ENCODE data around the gene SRSF7. TPM values are rescaled to one million over a fixed set of nuclear protein-coding genes. Genes with fewer than 3 reads are reported as not detected.

The SRSF7 gene
- polyA plus RNA-seq, 2 donors, result 102 to 136 TPM

DNA sequence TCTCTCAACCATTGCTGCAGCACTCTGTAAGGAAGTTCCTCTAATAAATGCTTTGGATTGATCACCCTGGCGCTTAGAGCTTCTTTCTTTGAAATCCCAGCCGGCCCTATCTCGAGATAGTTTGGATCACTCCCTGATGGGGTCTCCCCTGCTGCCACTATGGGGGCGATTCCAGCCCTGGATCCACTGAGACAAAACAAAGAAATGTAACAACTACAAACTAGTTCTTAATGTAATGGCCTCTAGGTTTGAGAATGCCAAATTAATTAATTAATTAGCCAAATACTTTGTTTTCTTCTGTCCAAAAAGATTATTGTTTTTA, 15.2 kb downstream of the SRSF7 start:
- Histone ChIP-seq H3K27me3 (ENCODE audit: control insufficient read depth in 1 of 2, insufficient read depth in 2 of 2, low read length in 2 of 2) (no peaks in the 10 kb centered on the region), H3K9me3 (ENCODE audit: control insufficient read depth in 2 of 2, insufficient read depth in 1 of 2, low read depth in 1 of 2, low read length in 1 of 2) (no peaks in the 10 kb centered on the region), H3K4me3 (ENCODE audit: low read depth in 1 of 2, low read length in 2 of 2) (no peak overlapping the region), H3K4me1 (ENCODE audit: control insufficient read depth in 2 of 2, insufficient read depth in 2 of 2, low read length in 1 of 2) (no peaks in the 10 kb centered on the region), H3K27ac (ENCODE audit: low read depth in 2 of 2, low read length in 1 of 2) (no peak overlapping the region), H3K36me3 (ENCODE audit: control insufficient read depth in 2 of 2, insufficient read depth in 2 of 2, low read length in 1 of 2) (peaks cover 0 to 9% of the 10 kb centered on the region in 2 donors)
- WGBS, 2 donors, result 66 to 82% methylated on average over 4 of the region's 4 CpGs

DNA sequence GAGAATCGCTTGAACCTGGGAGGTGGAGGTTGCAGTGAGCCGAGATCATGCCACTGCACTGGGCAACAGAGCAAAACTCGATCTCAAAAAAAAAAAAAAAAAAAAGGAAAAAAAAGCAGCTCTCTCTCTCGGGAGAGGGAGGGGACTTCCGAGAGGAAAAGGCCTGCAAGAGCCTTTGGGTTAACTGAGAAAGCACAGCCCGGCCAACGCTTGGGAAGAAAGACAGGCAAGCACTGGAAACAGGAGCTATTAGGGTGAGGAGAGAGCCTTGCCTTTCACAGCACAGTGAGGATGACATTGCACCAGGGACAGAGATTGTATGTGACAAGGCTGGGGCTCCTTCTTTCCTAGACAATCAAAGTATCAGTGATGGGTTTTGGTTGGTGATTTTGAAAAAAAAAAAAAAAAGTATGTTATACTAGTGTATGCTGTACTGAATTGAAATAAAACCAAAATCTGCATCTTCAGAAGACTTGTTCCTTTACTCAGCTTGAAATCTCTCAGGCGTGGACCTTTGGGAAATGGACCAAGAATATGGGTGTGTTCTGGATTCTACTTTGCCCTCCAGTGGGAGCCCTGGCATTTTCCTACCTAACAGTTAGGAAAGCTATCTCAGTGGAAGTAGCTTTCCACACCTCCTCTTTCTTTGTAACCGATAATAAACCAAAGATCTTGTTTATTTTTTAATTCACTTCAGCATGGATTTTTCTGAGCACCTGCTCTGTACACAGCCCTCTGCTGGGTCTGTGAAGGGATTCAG, 16.7 kb downstream of the SRSF7 start:
- Histone ChIP-seq H3K27me3 (ENCODE audit: control insufficient read depth in 1 of 2, insufficient read depth in 2 of 2, low read length in 2 of 2) (no peaks in the 10 kb centered on the region), H3K9me3 (ENCODE audit: control insufficient read depth in 2 of 2, insufficient read depth in 1 of 2, low read depth in 1 of 2, low read length in 1 of 2) (no peaks in the 10 kb centered on the region), H3K36me3 (ENCODE audit: control insufficient read depth in 2 of 2, insufficient read depth in 2 of 2, low read length in 1 of 2) (peaks cover 0 to 12% of the 10 kb centered on the region in 2 donors), H3K4me3 (ENCODE audit: low read depth in 1 of 2, low read length in 2 of 2) (no peak overlapping the region), H3K4me1 (ENCODE audit: control insufficient read depth in 2 of 2, insufficient read depth in 2 of 2, low read length in 1 of 2) (no peaks in the 10 kb centered on the region), H3K27ac (ENCODE audit: low read depth in 2 of 2, low read length in 1 of 2) (no peak overlapping the region)
- 65 to 66% methylated on average over 9 of the region's 9 CpGs for WGBS, 2 donors

GRCh38 chr2:38733300-38733971, 17.7 kb downstream of the SRSF7 start:
- Histone ChIP-seq H3K4me1 (ENCODE audit: control insufficient read depth in 2 of 2, insufficient read depth in 2 of 2, low read length in 1 of 2) (no peaks in the 10 kb centered on the region), H3K36me3 (ENCODE audit: control insufficient read depth in 2 of 2, insufficient read depth in 2 of 2, low read length in 1 of 2) (peaks cover 0 to 12% of the 10 kb centered on the region in 2 donors), H3K9me3 (ENCODE audit: control insufficient read depth in 2 of 2, insufficient read depth in 1 of 2, low read depth in 1 of 2, low read length in 1 of 2) (no peaks in the 10 kb centered on the region), H3K27me3 (ENCODE audit: control insufficient read depth in 1 of 2, insufficient read depth in 2 of 2, low read length in 2 of 2) (no peaks in the 10 kb centered on the region), H3K27ac (ENCODE audit: low read depth in 2 of 2, low read length in 1 of 2) (no peak overlapping the region), H3K4me3 (ENCODE audit: low read depth in 1 of 2, low read length in 2 of 2) (no peak overlapping the region)
- WGBS, 2 donors, result 69 to 81% methylated on average over 6 of the region's 6 CpGs

DNA sequence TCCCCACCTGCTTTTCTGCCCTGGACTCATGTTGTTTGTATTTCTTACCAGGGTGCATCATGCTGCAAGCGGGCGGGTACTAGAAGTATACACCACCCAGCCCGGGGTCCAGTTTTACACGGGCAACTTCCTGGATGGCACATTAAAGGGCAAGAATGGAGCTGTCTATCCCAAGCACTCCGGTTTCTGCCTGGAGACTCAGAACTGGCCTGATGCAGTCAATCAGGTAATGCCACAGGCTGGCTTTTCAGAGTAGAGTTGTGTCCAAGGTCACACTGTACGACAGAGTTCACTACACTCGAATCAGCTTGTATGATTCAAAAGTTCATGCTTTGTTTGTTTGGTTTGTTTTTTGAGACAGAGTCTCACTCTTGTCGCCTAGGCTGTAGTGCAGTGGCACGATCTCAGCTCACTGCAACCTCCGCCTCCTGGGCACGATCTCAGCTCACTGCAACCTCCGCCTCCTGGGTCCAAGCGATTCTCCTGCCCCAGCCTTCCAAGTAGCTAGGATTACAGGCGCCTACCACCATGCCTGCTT, 19.4 kb downstream of the SRSF7 start:
- Histone ChIP-seq H3K36me3 (ENCODE audit: control insufficient read depth in 2 of 2, insufficient read depth in 2 of 2, low read length in 1 of 2) (peaks cover 0 to 7% of the 10 kb centered on the region in 2 donors), H3K27me3 (ENCODE audit: control insufficient read depth in 1 of 2, insufficient read depth in 2 of 2, low read length in 2 of 2) (no peaks in the 10 kb centered on the region), H3K9me3 (ENCODE audit: control insufficient read depth in 2 of 2, insufficient read depth in 1 of 2, low read depth in 1 of 2, low read length in 1 of 2) (no peaks in the 10 kb centered on the region), H3K4me1 (ENCODE audit: control insufficient read depth in 2 of 2, insufficient read depth in 2 of 2, low read length in 1 of 2) (no peaks in the 10 kb centered on the region), H3K4me3 (ENCODE audit: low read depth in 1 of 2, low read length in 2 of 2) (no peak overlapping the region), H3K27ac (ENCODE audit: low read depth in 2 of 2, low read length in 1 of 2) (no peak overlapping the region)
- WGBS, 2 donors, result 83 to 89% methylated on average over 14 of the region's 14 CpGs

DNA sequence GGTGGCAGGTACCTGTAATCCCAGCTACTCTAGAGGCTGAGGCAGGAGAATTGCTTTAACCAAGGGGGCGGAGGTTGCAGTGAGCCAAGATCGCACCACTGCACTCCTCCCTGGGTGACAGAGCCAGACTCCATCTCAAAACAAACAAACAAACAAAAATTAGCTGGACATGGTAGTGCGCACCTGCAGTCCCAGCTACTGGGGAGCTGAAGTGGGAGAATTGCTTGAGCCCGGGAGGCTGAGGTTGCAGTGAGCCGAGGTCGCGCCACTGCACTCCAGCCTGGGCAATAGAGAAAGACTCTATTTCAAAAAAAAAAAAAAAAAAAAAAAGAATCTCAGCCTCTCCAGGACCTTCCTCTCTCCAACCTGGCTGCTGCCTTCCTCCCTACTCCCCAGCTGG, 20.1 kb downstream of the SRSF7 start:
- WGBS, 2 donors, result 94 to 95% methylated on average over 7 of the region's 7 CpGs

GRCh38 chr2:38728694-38729093, 22.5 kb downstream of the SRSF7 start:
- Histone ChIP-seq H3K27me3 (ENCODE audit: control insufficient read depth in 1 of 2, insufficient read depth in 2 of 2, low read length in 2 of 2) (no peaks in the 10 kb centered on the region), H3K36me3 (ENCODE audit: control insufficient read depth in 2 of 2, insufficient read depth in 2 of 2, low read length in 1 of 2) (peaks cover 0 to 7% of the 10 kb centered on the region in 2 donors), H3K4me3 (ENCODE audit: low read depth in 1 of 2, low read length in 2 of 2) (no peak overlapping the region), H3K27ac (ENCODE audit: low read depth in 2 of 2, low read length in 1 of 2) (no peak overlapping the region), H3K4me1 (ENCODE audit: control insufficient read depth in 2 of 2, insufficient read depth in 2 of 2, low read length in 1 of 2) (no peaks in the 10 kb centered on the region), H3K9me3 (ENCODE audit: control insufficient read depth in 2 of 2, insufficient read depth in 1 of 2, low read depth in 1 of 2, low read length in 1 of 2) (no peaks in the 10 kb centered on the region)
- WGBS, 2 donors, result 0 to 47% methylated on average over 2 of the region's 2 CpGs

More for the DNA sequence above, 20.1 kb downstream of the SRSF7 start:
- Histone ChIP-seq H3K36me3 (ENCODE audit: control insufficient read depth in 2 of 2, insufficient read depth in 2 of 2, low read length in 1 of 2) (peaks cover 0 to 7% of the 10 kb centered on the region in 2 donors), H3K27me3 (ENCODE audit: control insufficient read depth in 1 of 2, insufficient read depth in 2 of 2, low read length in 2 of 2) (no peaks in the 10 kb centered on the region), H3K4me3 (ENCODE audit: low read depth in 1 of 2, low read length in 2 of 2) (no peak overlapping the region), H3K27ac (ENCODE audit: low read depth in 2 of 2, low read length in 1 of 2) (no peak overlapping the region), H3K9me3 (ENCODE audit: control insufficient read depth in 2 of 2, insufficient read depth in 1 of 2, low read depth in 1 of 2, low read length in 1 of 2) (no peaks in the 10 kb centered on the region), H3K4me1 (ENCODE audit: control insufficient read depth in 2 of 2, insufficient read depth in 2 of 2, low read length in 1 of 2) (no peaks in the 10 kb centered on the region)

GRCh38 chr2:38727661-38728060, 23.5 kb downstream of the SRSF7 start:
- H3K27ac ChIP-seq (ENCODE audit: low read depth in 2 of 2, low read length in 1 of 2), result no peak overlapping the region
- peaks cover 0 to 7% of the 10 kb centered on the region in 2 donors for H3K36me3 ChIP-seq (ENCODE audit: control insufficient read depth in 2 of 2, insufficient read depth in 2 of 2, low read length in 1 of 2)
- H3K4me3 ChIP-seq (ENCODE audit: low read depth in 1 of 2, low read length in 2 of 2), result no peak overlapping the region
- 87 to 92% methylated on average over 1 of the region's 1 CpG for WGBS, 2 donors
- no peaks in the 10 kb centered on the region for H3K27me3 ChIP-seq (ENCODE audit: control insufficient read depth in 1 of 2, insufficient read depth in 2 of 2, low read length in 2 of 2)
- H3K4me1 ChIP-seq (ENCODE audit: control insufficient read depth in 2 of 2, insufficient read depth in 2 of 2, low read length in 1 of 2), result no peaks in the 10 kb centered on the region
- H3K9me3 ChIP-seq (ENCODE audit: control insufficient read depth in 2 of 2, insufficient read depth in 1 of 2, low read depth in 1 of 2, low read length in 1 of 2), result no peaks in the 10 kb centered on the region

DNA sequence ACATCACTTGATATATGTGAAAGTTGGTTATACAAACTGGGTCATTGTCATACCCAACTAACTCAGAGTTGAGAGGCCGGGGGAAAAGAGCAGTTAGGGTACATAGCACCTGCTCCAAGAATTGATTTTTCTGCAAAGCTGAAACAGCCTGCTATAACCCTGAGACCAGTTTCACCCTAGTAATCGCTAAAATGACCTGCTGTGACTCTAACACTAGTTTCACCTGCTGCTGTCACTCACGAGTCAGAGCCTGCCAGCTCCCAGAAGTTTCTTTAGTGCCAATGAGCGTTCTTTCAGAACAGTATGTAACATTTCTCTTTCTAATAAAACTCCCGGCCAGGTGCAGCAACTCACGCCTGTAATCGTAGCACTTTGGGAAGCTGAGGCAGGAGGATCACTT, 28.0 kb downstream of the SRSF7 start:
- Histone ChIP-seq H3K9me3 (ENCODE audit: control insufficient read depth in 2 of 2, insufficient read depth in 1 of 2, low read depth in 1 of 2, low read length in 1 of 2) (no peaks in the 10 kb centered on the region), H3K36me3 (ENCODE audit: control insufficient read depth in 2 of 2, insufficient read depth in 2 of 2, low read length in 1 of 2) (no peaks in the 10 kb centered on the region), H3K27me3 (ENCODE audit: control insufficient read depth in 1 of 2, insufficient read depth in 2 of 2, low read length in 2 of 2) (no peaks in the 10 kb centered on the region), H3K4me1 (ENCODE audit: control insufficient read depth in 2 of 2, insufficient read depth in 2 of 2, low read length in 1 of 2) (no peaks in the 10 kb centered on the region), H3K27ac (ENCODE audit: low read depth in 2 of 2, low read length in 1 of 2) (no peak overlapping the region), H3K4me3 (ENCODE audit: low read depth in 1 of 2, low read length in 2 of 2) (no peak overlapping the region)
- WGBS, 2 donors, result 72 to 79% methylated on average over 7 of the region's 7 CpGs

DNA sequence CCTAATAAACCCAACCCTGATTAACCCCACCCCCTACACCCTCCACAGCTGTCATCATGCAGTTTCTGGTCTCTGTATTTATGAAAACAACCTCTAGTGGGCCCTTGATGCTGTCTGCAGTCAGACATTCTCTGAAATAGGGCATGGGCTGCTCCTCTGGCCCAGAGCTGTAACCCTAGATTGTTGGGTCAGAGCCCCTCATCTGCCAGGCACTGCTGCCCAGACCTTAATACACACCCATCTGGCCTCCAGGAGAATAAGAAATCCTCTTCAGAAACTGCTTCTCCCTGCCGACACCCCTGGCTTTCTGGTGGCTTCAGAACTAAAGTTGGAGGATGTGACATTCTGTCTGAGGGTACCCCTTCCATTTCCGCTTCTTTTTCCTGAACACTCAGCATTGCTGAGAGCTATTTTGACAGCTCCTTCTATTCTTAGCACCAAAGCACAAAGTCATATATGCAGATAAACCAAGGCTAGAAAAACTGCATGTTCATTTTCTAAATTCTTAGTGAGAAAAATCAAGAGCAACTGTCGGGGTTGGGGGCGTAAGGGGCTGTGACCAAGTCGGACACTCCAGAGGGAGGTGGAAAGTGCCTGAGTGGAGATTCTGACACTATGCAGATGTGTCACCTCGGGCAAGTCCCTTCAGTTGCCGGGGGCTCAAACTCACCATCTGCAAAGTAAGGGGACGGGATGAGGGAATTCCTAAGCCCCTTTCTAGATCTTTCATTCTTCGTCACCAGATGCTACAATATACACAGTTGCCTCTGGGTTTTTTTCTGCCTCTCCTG, 28.7 kb downstream of the SRSF7 start:
- no peaks in the 10 kb centered on the region for H3K27me3 ChIP-seq (ENCODE audit: control insufficient read depth in 1 of 2, insufficient read depth in 2 of 2, low read length in 2 of 2)
- no peaks in the 10 kb centered on the region for H3K36me3 ChIP-seq (ENCODE audit: control insufficient read depth in 2 of 2, insufficient read depth in 2 of 2, low read length in 1 of 2)
- no peak overlapping the region for H3K27ac ChIP-seq (ENCODE audit: low read depth in 2 of 2, low read length in 1 of 2)
- 60 to 70% methylated on average over 9 of the region's 9 CpGs for WGBS, 2 donors
- no peaks in the 10 kb centered on the region for H3K9me3 ChIP-seq (ENCODE audit: control insufficient read depth in 2 of 2, insufficient read depth in 1 of 2, low read depth in 1 of 2, low read length in 1 of 2)
- H3K4me3 ChIP-seq (ENCODE audit: low read depth in 1 of 2, low read length in 2 of 2), result no peak overlapping the region
- H3K4me1 ChIP-seq (ENCODE audit: control insufficient read depth in 2 of 2, insufficient read depth in 2 of 2, low read length in 1 of 2), result no peaks in the 10 kb centered on the region
